ENCODE measurements around the gene FNTB.

Gene FNTB

DNA sequence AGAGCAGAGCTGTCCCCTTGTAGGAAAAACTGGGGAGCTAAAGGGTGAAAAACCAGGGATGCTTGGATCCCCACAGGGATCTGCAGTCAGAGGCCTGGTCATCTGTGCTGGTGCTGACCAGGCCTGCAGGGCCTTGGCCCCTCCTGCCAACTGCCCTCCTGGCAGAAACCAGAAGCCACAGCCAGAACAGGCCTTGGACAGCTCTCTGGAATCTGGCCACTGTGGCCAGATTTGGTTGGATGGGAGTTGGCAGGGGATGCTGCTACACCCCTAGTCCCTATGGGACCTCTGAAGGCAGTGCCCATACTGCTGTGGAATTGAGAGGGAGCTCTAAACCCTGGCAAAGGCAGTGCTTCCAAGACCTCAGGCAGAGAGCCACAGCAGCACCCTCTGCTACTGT is 35.0 kb upstream of the FNTB start:
- Histone ChIP-seq H3K27ac (ENCODE audit: low read depth, low read length) (no peak overlapping the region), H3K14ac (ENCODE audit: low read length) (no peak overlapping the region), H3K79me1 (ENCODE audit: low read length) (no peaks in the 10 kb centered on the region), H3K4me3 (ENCODE audit: low read depth, low read length) (no peak overlapping the region), H3K79me2 (ENCODE audit: control insufficient read depth, insufficient read depth, low read length, poor library complexity) (no peaks in the 10 kb centered on the region), H3K18ac (ENCODE audit: low read length) (no peak overlapping the region), H2BK5ac (ENCODE audit: low read depth, low read length, poor library complexity) (no peak overlapping the region), H3K4me1 (ENCODE audit: control insufficient read depth in 1 of 2, insufficient read depth in 2 of 2, low read length in 2 of 2) (no peaks in the 10 kb centered on the region), H2AK5ac (ENCODE audit: low read length) (no peak overlapping the region), H2BK12ac (ENCODE audit: low read length) (no peak overlapping the region), H3K9me3 (ENCODE audit: insufficient read depth, low read depth, low read length) (no peaks in the 10 kb centered on the region), H3K27me3 (ENCODE audit: insufficient read depth, low read length) (no peaks in the 10 kb centered on the region), H4K91ac (ENCODE audit: low read depth, low read length) (no peak overlapping the region), H3K23ac (ENCODE audit: low read length) (no peak overlapping the region), H3K4me2 (ENCODE audit: low read length) (no peak overlapping the region), H2AFZ (ENCODE audit: insufficient read depth, low read length, poor library complexity) (no peak overlapping the region), H4K12ac (ENCODE audit: low read depth, low read length) (no peak overlapping the region), H3K36me3 (ENCODE audit: control insufficient read depth in 1 of 2, insufficient read depth in 2 of 2, low read length in 2 of 2) (peaks cover 36 to 40% of the 10 kb centered on the region in 2 experiments), H3K9ac (ENCODE audit: low read length) (no peak overlapping the region), H4K8ac (ENCODE audit: low read depth, low read length) (no peak overlapping the region), H2BK120ac (ENCODE audit: insufficient read depth, low read length, poor library complexity) (no peak overlapping the region), H3K4ac (ENCODE audit: low read depth, low read length) (no peak overlapping the region)
- no peak for DNase-seq

DNA sequence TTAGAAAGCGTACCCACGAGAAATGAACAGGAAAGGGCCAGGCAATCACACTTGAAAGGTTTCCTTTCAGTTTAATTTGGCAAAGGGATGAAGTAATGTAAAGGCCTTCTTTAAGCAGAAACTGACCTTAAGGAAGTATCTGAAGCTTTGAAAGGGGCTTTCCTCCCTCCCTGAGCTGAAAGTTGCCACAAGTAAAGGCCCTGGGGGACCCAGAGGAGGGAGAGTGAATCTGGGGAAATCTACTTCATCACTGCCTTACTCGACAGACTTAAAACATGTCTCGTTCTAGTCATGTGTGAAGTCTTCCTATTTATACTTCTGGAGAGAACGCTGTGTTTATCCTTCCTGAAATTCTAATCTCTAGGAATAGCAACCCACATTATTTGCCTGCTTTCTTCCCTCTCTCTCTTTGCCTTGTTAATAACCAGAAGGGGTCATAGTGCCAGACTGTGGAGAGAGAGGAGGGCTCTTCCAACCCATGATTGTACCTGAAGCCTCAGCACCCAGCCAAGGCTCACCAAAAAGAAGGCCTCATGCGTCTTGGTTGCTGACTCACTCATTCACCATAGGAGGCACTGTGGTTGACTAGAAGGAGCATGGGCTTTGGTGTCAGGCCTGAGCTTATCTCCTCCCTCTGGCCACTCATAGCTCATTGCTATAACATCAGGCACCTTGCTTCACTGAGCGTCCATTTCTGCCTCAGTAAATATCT is 33.9 kb upstream of the FNTB start:
- H4K8ac ChIP-seq (ENCODE audit: low read depth, low read length), result no peak overlapping the region
- no CpG with 5 or more reads among the region's 7 CpGs for WGBS (ENCODE audit: extremely low coverage, insufficient coverage, insufficient read length)
- no peak overlapping the region for H4K91ac ChIP-seq (ENCODE audit: low read depth, low read length)
- H3K4ac ChIP-seq (ENCODE audit: low read depth, low read length), result no peak overlapping the region
- H4K12ac ChIP-seq (ENCODE audit: low read depth, low read length), result no peak overlapping the region
- H3K9me3 ChIP-seq (ENCODE audit: insufficient read depth, low read depth, low read length), result no peaks in the 10 kb centered on the region
- H3K14ac ChIP-seq (ENCODE audit: low read length), result no peak overlapping the region
- H3K79me2 ChIP-seq (ENCODE audit: control insufficient read depth, insufficient read depth, low read length, poor library complexity), result no peaks in the 10 kb centered on the region
- no peaks in the 10 kb centered on the region for H3K79me1 ChIP-seq (ENCODE audit: low read length)
- H3K4me2 ChIP-seq (ENCODE audit: low read length), result no peak overlapping the region
- H3K36me3 ChIP-seq (ENCODE audit: control insufficient read depth in 1 of 2, insufficient read depth in 2 of 2, low read length in 2 of 2), result peaks cover 28 to 32% of the 10 kb centered on the region in 2 experiments
- no peak overlapping the region for H2AK5ac ChIP-seq (ENCODE audit: low read length)
- no peak overlapping the region for H3K18ac ChIP-seq (ENCODE audit: low read length)
- H2BK5ac ChIP-seq (ENCODE audit: low read depth, low read length, poor library complexity), result no peak overlapping the region
- H3K27me3 ChIP-seq (ENCODE audit: insufficient read depth, low read length), result no peaks in the 10 kb centered on the region
- H2AFZ ChIP-seq (ENCODE audit: insufficient read depth, low read length, poor library complexity), result no peak overlapping the region
- no peak for DNase-seq
- H3K4me1 ChIP-seq (ENCODE audit: control insufficient read depth in 1 of 2, insufficient read depth in 2 of 2, low read length in 2 of 2), result no peaks in the 10 kb centered on the region
- H3K27ac ChIP-seq (ENCODE audit: low read depth, low read length), result no peak overlapping the region
- H3K9ac ChIP-seq (ENCODE audit: low read length), result no peak overlapping the region
- H2BK12ac ChIP-seq (ENCODE audit: low read length), result no peak overlapping the region
- no peak overlapping the region for H3K4me3 ChIP-seq (ENCODE audit: low read depth, low read length)
- H3K23ac ChIP-seq (ENCODE audit: low read length), result no peak overlapping the region
- no peak overlapping the region for H2BK120ac ChIP-seq (ENCODE audit: insufficient read depth, low read length, poor library complexity)

DNA sequence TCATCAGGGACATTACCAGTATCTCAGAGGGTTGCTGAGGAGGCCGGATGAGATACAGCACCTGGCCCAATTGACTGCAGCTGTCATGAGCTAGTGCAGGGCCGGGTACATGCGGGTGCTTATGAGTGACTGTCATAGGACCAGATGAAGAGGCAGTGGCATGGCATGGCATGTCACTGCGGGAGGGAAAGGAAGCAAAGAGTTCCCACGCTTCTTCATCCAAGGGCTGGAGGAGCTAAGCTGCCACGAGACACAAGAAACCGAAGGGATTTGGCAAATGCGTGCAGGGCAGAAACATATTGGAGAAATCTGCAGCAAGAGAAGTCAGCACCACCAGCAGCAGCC is 33.4 kb upstream of the FNTB start:
- Histone ChIP-seq H3K4ac (ENCODE audit: low read depth, low read length) (no peak overlapping the region), H3K79me2 (ENCODE audit: control insufficient read depth, insufficient read depth, low read length, poor library complexity) (no peaks in the 10 kb centered on the region), H3K9ac (ENCODE audit: low read length) (no peak overlapping the region), H2BK12ac (ENCODE audit: low read length) (no peak overlapping the region), H3K4me1 (ENCODE audit: control insufficient read depth in 1 of 2, insufficient read depth in 2 of 2, low read length in 2 of 2) (no peaks in the 10 kb centered on the region), H2BK5ac (ENCODE audit: low read depth, low read length, poor library complexity) (no peak overlapping the region), H3K27me3 (ENCODE audit: insufficient read depth, low read length) (no peaks in the 10 kb centered on the region), H3K79me1 (ENCODE audit: low read length) (no peaks in the 10 kb centered on the region), H3K23ac (ENCODE audit: low read length) (no peak overlapping the region), H3K14ac (ENCODE audit: low read length) (no peak overlapping the region), H3K4me3 (ENCODE audit: low read depth, low read length) (no peak overlapping the region), H4K12ac (ENCODE audit: low read depth, low read length) (no peak overlapping the region), H4K91ac (ENCODE audit: low read depth, low read length) (no peak overlapping the region), H2BK120ac (ENCODE audit: insufficient read depth, low read length, poor library complexity) (no peak overlapping the region), H3K36me3 (ENCODE audit: control insufficient read depth in 1 of 2, insufficient read depth in 2 of 2, low read length in 2 of 2) (peaks cover 24 to 28% of the 10 kb centered on the region in 2 experiments), H3K18ac (ENCODE audit: low read length) (no peak overlapping the region), H3K27ac (ENCODE audit: low read depth, low read length) (no peak overlapping the region), H4K8ac (ENCODE audit: low read depth, low read length) (no peak overlapping the region), H2AK5ac (ENCODE audit: low read length) (no peak overlapping the region), H3K4me2 (ENCODE audit: low read length) (no peak overlapping the region), H3K9me3 (ENCODE audit: insufficient read depth, low read depth, low read length) (no peaks in the 10 kb centered on the region), H2AFZ (ENCODE audit: insufficient read depth, low read length, poor library complexity) (no peak overlapping the region)
- no CpG with 5 or more reads among the region's 8 CpGs for WGBS (ENCODE audit: extremely low coverage, insufficient coverage, insufficient read length)
- DNase-seq, result no peak

DNA sequence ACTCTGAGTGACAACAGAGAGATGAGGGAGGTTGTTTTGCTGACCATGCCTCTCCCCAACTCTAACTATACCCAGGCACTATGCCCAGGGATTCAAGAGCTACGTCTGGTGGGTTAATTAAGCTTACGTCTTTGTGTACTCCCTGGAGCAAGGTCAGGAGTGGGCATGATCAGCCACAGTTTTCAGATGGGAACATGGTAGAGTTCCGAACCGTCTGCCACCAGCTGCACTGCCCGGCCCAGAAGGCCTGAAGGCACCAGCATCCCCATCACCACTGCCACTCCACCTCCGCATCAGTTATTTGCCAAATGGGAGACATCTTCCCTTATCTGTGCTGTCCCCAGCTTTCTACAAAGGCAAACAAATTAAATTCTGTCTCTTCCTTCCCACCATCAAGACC is 33.0 kb upstream of the FNTB start:
- H3K9me3 ChIP-seq (ENCODE audit: insufficient read depth, low read depth, low read length), result no peaks in the 10 kb centered on the region
- no peak overlapping the region for H2BK12ac ChIP-seq (ENCODE audit: low read length)
- H4K8ac ChIP-seq (ENCODE audit: low read depth, low read length), result no peak overlapping the region
- WGBS (ENCODE audit: extremely low coverage, insufficient coverage, insufficient read length), result no CpG with 5 or more reads among the region's 6 CpGs
- peaks cover 20 to 24% of the 10 kb centered on the region in 2 experiments for H3K36me3 ChIP-seq (ENCODE audit: control insufficient read depth in 1 of 2, insufficient read depth in 2 of 2, low read length in 2 of 2)
- no peaks in the 10 kb centered on the region for H3K79me2 ChIP-seq (ENCODE audit: control insufficient read depth, insufficient read depth, low read length, poor library complexity)
- H3K79me1 ChIP-seq (ENCODE audit: low read length), result no peaks in the 10 kb centered on the region
- no peaks in the 10 kb centered on the region for H3K4me1 ChIP-seq (ENCODE audit: control insufficient read depth in 1 of 2, insufficient read depth in 2 of 2, low read length in 2 of 2)
- no peak overlapping the region for H2BK5ac ChIP-seq (ENCODE audit: low read depth, low read length, poor library complexity)
- DNase-seq, result no peak
- no peak overlapping the region for H4K91ac ChIP-seq (ENCODE audit: low read depth, low read length)
- no peak overlapping the region for H3K4me3 ChIP-seq (ENCODE audit: low read depth, low read length)
- H3K18ac ChIP-seq (ENCODE audit: low read length), result no peak overlapping the region
- H3K4me2 ChIP-seq (ENCODE audit: low read length), result no peak overlapping the region
- H3K23ac ChIP-seq (ENCODE audit: low read length), result no peak overlapping the region
- H2AFZ ChIP-seq (ENCODE audit: insufficient read depth, low read length, poor library complexity), result no peak overlapping the region
- no peak overlapping the region for H3K9ac ChIP-seq (ENCODE audit: low read length)
- no peak overlapping the region for H3K27ac ChIP-seq (ENCODE audit: low read depth, low read length)
- H2AK5ac ChIP-seq (ENCODE audit: low read length), result no peak overlapping the region
- no peaks in the 10 kb centered on the region for H3K27me3 ChIP-seq (ENCODE audit: insufficient read depth, low read length)
- no peak overlapping the region for H3K14ac ChIP-seq (ENCODE audit: low read length)
- H2BK120ac ChIP-seq (ENCODE audit: insufficient read depth, low read length, poor library complexity), result no peak overlapping the region
- no peak overlapping the region for H4K12ac ChIP-seq (ENCODE audit: low read depth, low read length)
- H3K4ac ChIP-seq (ENCODE audit: low read depth, low read length), result no peak overlapping the region

Measured in trophoblast cell (in vitro differentiated cells and primary cell).